HEK293T (cell line): ENCODE measurements around the gene CACNA1G.

Source experiments
- ARNT ChIP-seq: fragments of 450-650 bp; IDR thresholded peaks from 2 replicates; pipeline ENCODE4 v1.6.1; 2017; ENCODE audit warnings: mild to moderate bottlenecking
- BHLHE40 ChIP-seq: fragments of 450-650 bp; IDR thresholded peaks from 2 replicates; pipeline ENCODE4 v1.6.1; 2016; ENCODE audit warnings: mild to moderate bottlenecking, moderate library complexity, borderline replicate concordance
- ELF4 ChIP-seq: fragments of 450-650 bp; IDR thresholded peaks from 2 replicates; pipeline ENCODE4 v1.6.1; 2017; ENCODE audit warnings: antibody characterized with exemption
- FOXA1 ChIP-seq: fragments of 450-650 bp; IDR thresholded peaks from 2 replicates; pipeline ENCODE4 v1.6.1; 2016; ENCODE audit warnings: mild to moderate bottlenecking
- FOXK2 ChIP-seq: fragments of 450-650 bp; IDR thresholded peaks from 2 replicates; pipeline ENCODE4 v1.6.1; 2016; ENCODE audit warnings: mild to moderate bottlenecking
- FOXM1 ChIP-seq: fragments of 450-650 bp; IDR thresholded peaks from 2 replicates; pipeline ENCODE4 v1.6.1; 2017; ENCODE audit warnings: mild to moderate bottlenecking, borderline replicate concordance
- SP1 ChIP-seq: fragments of 450-650 bp; IDR thresholded peaks from 2 replicates; pipeline ENCODE4 v1.6.1; 2017
- SUZ12 ChIP-seq: fragments of 450-650 bp; IDR thresholded peaks from 2 replicates; pipeline ENCODE4 v1.6.1; 2016; ENCODE audit warnings: mild to moderate bottlenecking
- ZNF384 ChIP-seq: fragments of 450-650 bp; IDR thresholded peaks from 2 replicates; pipeline ENCODE4 v1.6.1; 2016

GRCh38 chr17:50527155-50527762 lies 33.3 kb upstream of the CACNA1G start:
- no peak for TF ChIP-seq ARNT
- TF ChIP-seq FOXM1: no peak
- TF ChIP-seq BHLHE40: no peak
- no peak for TF ChIP-seq SP1
- no peak for TF ChIP-seq FOXK2
- no peak for TF ChIP-seq FOXA1
- TF ChIP-seq SUZ12: no peak
- no peak for TF ChIP-seq ELF4
- TF ChIP-seq ZNF384: no peak
